HUES64 (cell line): ENCODE results near the gene SATB2.

Source experiments
- H3K27ac ChIP-seq: 2 replicates; pipeline ENCODE4 v1.7.0; 2013; ENCODE audit warnings: low read depth, low read length, inconsistent platforms
- H3K27me3 ChIP-seq: 2 replicates; pipeline ENCODE4 v1.6.1; 2013; ENCODE audit warnings: mild to moderate bottlenecking, low read length; ENCODE audit not compliant: insufficient read depth
- H3K36me3 ChIP-seq: 2 replicates; pipeline ENCODE4 v1.6.1; 2013; ENCODE audit warnings: mild to moderate bottlenecking, low read length; ENCODE audit not compliant: insufficient read depth
- H3K4me1 ChIP-seq: 2 replicates; pipeline ENCODE4 v1.6.1; 2013; ENCODE audit warnings: mild to moderate bottlenecking, low read length, moderate library complexity; ENCODE audit not compliant: insufficient read depth
- H3K4me3 ChIP-seq: 2 replicates; pipeline ENCODE4 v1.5.1; 2013; ENCODE audit warnings: mild to moderate bottlenecking, low read length, moderate library complexity
- H3K9ac ChIP-seq: 2 replicates; pipeline ENCODE4 v1.6.1; 2013; ENCODE audit warnings: mild to moderate bottlenecking, low read depth, low read length
- H3K9me3 ChIP-seq: 2 replicates; pipeline ENCODE4 v1.6.1; 2013; ENCODE audit warnings: low read depth, low read length; ENCODE audit not compliant: insufficient read depth
- WGBS: fragments of 150-250, 120-280 bp; methylation state at CpG from one replicate; pipeline ENCODE4 v1.1.7; 2013; ENCODE audit warnings: missing lambda C conversion rate; 5-methylcytosine and 5-hydroxymethylcytosine counted together

Gene SATB2

DNA sequence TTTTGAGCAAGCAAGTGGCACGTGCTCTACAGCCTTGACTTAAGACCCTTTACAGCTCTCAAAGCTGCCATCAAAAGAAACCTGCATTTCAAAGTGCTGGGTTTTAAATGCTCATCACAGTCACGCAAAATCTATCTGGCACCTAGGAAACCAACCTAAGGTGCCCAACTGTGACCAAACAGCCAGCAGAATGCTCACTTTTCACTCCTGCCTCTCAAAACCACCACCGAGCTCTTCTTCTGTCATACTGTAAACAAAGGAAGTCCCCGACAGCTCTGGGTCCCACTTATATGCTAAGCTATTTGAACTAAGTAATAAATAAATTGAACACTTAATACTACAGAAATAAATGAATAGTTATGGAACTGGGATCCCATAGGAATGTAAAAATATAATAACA lies 33.6 kb downstream of the SATB2 start:
- no peak overlapping the region for H3K27ac ChIP-seq
- WGBS: 26% methylated on average over 3 of the region's 4 CpGs
- no peak overlapping the region for H3K4me3 ChIP-seq
- H3K36me3 ChIP-seq: no peaks in the 10 kb centered on the region
- H3K9me3 ChIP-seq: no peaks in the 10 kb centered on the region
- peaks cover 20% of the 10 kb centered on the region for H3K4me1 ChIP-seq
- no peak overlapping the region for H3K9ac ChIP-seq
- H3K27me3 ChIP-seq: no peaks in the 10 kb centered on the region

DNA sequence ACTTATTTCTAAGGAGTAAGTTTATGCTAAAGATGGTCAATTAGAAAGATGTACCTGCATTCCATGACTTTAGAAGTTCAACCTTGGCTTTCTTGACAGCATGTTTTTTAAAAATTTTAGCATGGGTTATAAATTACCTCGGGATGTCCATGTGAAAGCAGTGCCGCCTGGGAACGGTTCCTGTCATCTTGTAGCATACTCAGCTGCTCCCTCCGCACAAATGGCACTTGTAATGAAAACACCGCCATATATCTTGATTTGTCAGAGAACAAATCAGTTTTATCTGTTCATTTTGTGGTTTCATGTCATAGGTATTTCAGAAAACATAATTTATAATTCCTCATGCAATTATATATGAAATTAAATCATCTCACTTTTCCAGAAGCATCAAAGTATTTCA lies 38.3 kb downstream of the SATB2 start:
- Histone ChIP-seq H3K27ac (no peak overlapping the region), H3K4me3 (no peak overlapping the region), H3K27me3 (no peaks in the 10 kb centered on the region), H3K36me3 (no peaks in the 10 kb centered on the region), H3K9me3 (no peaks in the 10 kb centered on the region), H3K9ac (no peak overlapping the region), H3K4me1 (peaks cover 12% of the 10 kb centered on the region)
- WGBS: 98% methylated on average over 5 of the region's 5 CpGs

DNA sequence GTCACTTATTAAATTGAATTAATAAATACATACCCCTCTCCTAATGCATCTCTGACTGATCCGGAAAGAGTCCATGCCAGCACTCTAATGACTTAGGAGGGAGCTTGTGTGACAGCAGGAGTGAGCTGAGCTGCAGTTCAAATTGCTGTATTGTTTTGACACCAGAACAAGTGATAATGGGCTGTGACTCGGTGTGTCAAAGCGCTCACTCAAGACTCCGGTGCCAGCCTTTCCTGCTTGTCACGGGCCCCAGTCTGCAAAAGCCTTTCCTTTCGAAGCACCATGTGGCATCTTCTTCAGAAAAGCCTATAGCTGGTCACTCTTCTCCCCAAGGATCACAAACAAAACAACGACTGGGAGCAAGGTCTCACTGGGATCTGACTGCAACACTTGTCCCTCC lies 43.3 kb downstream of the SATB2 start:
- Histone ChIP-seq H3K9me3 (no peaks in the 10 kb centered on the region), H3K4me1 (peaks cover 19% of the 10 kb centered on the region), H3K4me3 (no peak overlapping the region), H3K9ac (no peak overlapping the region), H3K27ac (no peak overlapping the region), H3K36me3 (no peaks in the 10 kb centered on the region), H3K27me3 (no peaks in the 10 kb centered on the region)
- WGBS: 89% methylated on average over 7 of the region's 7 CpGs

DNA sequence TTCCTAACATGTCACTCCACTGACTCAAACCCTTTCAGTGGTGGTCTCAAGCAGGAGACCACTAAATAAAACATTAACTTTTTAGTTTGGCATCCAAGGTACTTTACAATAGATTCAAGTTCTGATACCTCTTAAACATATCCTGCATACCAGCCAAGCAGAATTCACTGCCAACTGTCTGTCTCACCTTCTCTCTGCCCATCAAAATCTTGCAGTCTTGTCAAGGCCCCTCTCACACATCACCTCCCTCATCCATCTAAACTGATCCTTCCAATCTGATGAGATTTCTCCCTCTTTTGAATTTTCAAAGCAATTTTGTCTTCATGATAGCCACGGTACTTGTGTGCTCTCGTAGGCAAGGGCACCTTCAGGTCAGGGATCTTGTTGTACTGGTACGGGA lies 43.7 kb downstream of the SATB2 start:
- WGBS: 97% methylated on average over 3 of the region's 3 CpGs
- no peaks in the 10 kb centered on the region for H3K27me3 ChIP-seq
- no peak overlapping the region for H3K9ac ChIP-seq
- H3K4me1 ChIP-seq: peaks cover 20% of the 10 kb centered on the region
- H3K27ac ChIP-seq: no peak overlapping the region
- no peaks in the 10 kb centered on the region for H3K9me3 ChIP-seq
- H3K4me3 ChIP-seq: no peak overlapping the region
- no peaks in the 10 kb centered on the region for H3K36me3 ChIP-seq

DNA sequence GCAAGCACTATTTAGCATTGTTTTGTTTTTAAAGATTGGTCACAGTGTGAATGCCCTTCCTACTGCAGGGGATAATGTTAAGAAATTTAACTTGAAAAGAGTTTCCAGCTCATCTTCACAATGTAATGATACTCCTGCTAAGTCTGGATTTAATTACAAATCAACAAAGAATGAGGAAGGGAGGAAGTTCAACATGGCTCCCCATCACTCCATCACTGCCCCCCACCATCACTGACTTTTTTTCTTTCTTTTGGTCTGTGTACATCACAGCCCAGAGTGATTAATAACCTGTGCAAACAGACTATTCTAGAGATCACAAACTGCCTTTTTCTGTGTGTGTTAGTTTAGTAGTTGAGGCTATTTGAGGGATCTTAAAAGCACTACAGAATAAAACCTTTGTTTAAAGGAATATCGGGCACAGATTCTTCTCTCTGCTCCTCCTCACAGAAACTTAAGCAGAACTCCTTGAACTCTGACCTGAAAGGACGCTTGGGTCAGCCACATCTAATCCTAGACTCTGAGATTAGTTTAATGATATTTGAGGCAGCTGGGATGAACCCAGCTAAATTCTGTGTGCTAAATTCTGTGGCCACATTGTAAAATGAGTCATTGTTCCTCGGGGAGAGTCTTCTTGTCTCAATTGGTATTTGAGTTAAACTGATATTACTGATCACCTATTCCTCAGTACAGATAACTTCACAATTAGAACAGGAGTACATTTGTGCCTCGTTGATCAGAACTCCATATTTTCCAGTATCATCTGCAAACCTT lies 47.8 kb downstream of the SATB2 start:
- Histone ChIP-seq H3K36me3 (no peaks in the 10 kb centered on the region), H3K4me1 (peaks cover 20% of the 10 kb centered on the region), H3K9ac (no peak overlapping the region), H3K9me3 (no peaks in the 10 kb centered on the region), H3K4me3 (no peak overlapping the region), H3K27me3 (no peaks in the 10 kb centered on the region), H3K27ac (no peak overlapping the region; the same call in none of the 2 replicates)
- WGBS: 80% methylated on average over 3 of the region's 4 CpGs

DNA sequence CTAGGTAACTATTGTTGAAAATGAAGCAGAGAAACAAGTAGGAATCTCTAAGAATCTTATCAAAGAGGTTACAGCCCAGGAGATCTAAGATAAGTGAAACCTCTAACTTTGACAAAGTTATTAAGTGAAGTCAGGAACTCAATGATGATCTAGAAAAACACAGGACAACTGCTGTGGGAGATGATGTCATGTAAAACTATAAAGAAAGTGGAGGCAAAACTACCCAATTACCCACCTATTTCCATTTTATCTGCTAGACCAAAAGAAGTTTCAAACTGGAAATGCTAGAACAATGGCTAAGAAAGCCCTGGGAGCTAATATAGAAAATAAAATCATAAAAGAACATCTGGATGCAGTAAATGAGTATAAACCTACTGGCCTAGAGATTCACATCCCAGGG lies 50.3 kb downstream of the SATB2 start:
- no peak overlapping the region for H3K4me3 ChIP-seq
- no peaks in the 10 kb centered on the region for H3K36me3 ChIP-seq

DNA sequence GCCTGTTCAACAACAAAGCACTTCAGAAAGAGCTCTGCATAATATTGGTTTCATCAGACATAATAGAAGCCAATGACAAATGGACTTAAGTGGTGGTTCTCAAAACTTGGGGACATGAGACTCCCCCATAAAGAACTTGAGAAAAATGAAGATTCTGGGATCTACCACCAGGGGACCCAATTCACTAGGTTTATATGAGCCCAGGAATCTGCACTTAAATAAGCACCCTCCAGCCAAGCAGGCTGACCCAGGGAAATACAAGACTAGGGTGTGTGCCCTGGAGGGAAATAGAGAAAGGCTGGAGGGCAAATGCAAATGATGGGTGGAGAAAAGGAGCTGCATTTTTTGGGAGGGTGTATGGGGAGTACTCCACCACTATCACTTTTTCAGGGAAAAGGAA lies 52.5 kb downstream of the SATB2 start:
- Histone ChIP-seq H3K27me3 (no peaks in the 10 kb centered on the region), H3K9ac (no peak overlapping the region), H3K4me1 (peaks cover 10% of the 10 kb centered on the region), H3K36me3 (no peaks in the 10 kb centered on the region), H3K9me3 (no peaks in the 10 kb centered on the region), H3K27ac (no peak overlapping the region), H3K4me3 (no peak overlapping the region)

More for the DNA sequence above, 50.3 kb downstream of the SATB2 start:
- Histone ChIP-seq H3K27me3 (no peaks in the 10 kb centered on the region), H3K4me1 (peaks cover 20% of the 10 kb centered on the region), H3K27ac (no peak overlapping the region), H3K9me3 (no peaks in the 10 kb centered on the region), H3K9ac (no peak overlapping the region)

DNA sequence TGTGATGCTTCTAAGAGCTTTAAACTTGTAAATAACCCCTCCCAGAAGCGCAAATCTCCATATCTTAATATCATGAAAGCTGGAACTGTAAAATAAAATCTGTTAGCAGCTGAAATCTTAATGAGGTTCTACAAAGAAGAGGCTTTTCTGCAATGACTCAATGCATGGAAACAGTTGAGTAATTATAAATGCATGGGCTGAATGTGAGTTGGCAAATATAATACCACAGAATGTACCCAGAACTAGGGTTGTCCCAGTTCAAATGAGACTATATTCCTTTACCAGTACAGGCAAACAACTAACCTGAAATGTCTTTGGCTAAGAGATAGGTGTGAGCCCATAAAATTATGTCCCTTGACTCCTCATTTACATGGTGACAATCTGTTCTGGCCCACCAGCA lies 52.9 kb downstream of the SATB2 start:
- no CpG with 5 or more reads among the region's 1 CpG for WGBS
- H3K27me3 ChIP-seq: no peaks in the 10 kb centered on the region
- no peaks in the 10 kb centered on the region for H3K36me3 ChIP-seq
- H3K9me3 ChIP-seq: no peaks in the 10 kb centered on the region
- no peak overlapping the region for H3K4me3 ChIP-seq
- no peak overlapping the region for H3K27ac ChIP-seq
- H3K9ac ChIP-seq: no peak overlapping the region
- H3K4me1 ChIP-seq: peaks cover 6% of the 10 kb centered on the region

DNA sequence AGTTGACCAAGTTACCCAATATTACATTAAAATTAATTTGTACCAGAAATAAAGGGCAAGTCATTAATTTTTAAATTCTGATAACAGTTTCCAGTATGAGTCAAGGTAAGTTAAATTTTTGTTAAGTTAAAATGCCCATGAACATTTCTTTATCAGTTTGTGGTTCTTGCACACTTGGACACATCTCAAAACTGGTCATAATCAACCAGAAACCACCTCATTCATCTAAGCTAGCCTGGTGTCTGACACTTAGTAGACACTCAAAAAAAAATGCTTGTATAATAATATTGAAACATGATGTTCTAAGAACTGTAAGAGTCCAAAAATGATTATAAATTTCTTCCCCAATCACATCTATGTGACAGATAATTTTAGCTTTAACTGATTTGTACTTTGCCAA lies 62.4 kb downstream of the SATB2 start:
- no peak overlapping the region for H3K27ac ChIP-seq
- no peaks in the 10 kb centered on the region for H3K27me3 ChIP-seq
- no peak overlapping the region for H3K4me3 ChIP-seq
- no peaks in the 10 kb centered on the region for H3K9me3 ChIP-seq
- no peaks in the 10 kb centered on the region for H3K36me3 ChIP-seq
- H3K9ac ChIP-seq: no peak overlapping the region
- H3K4me1 ChIP-seq: peaks cover 8% of the 10 kb centered on the region; the same call in 1 of the 2 replicates

DNA sequence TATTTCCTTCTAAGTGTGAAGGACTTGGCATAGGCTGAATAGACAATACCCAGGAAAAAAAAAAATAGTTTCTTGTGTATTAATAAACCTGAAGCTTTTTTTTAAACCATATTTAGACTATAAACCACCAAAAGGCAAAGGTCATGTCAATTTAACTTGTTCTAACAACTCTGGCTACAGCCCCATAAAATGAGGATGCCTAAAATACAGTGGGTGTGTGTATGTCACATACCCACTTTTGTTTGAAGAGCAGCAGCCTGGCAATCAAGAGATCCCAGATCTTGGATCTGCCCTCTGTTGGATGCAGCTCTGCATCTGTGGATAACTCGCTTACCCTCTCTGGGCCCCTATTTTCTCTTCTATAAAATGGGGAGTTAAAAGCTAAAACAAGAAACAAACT lies 65.4 kb downstream of the SATB2 start:
- WGBS: 100% methylated on average over 1 of the region's 1 CpG

DNA sequence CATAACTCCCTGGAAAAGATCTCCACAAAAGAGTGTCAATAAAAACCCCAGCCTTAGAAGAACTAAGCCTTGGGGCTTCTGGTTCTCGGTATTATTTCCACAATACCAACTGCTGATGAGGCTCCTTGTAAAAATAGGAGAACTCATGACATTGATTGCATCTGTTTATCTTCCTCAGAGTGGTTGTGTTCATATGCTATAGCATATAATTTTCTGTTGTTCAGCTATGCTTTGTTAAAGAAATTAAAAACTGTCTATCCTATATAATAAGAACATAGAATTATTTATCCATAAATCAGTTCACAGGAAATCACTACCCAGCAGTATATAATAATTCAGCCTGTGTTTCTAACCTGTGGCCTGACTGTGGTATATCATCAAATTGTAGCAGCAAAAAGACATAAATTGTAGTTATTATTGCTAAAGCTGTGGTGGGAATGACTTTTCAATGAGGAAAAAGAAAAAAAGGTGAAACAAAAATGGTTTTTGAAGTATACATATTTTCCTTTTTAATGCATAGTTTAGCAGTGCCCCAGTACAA lies 68.9 kb downstream of the SATB2 start:
- H3K36me3 ChIP-seq: no peaks in the 10 kb centered on the region
- no peaks in the 10 kb centered on the region for H3K27me3 ChIP-seq
- no peak overlapping the region for H3K27ac ChIP-seq
- 92% methylated on average over 1 of the region's 1 CpG for WGBS
- no peak overlapping the region for H3K4me3 ChIP-seq
- no peaks in the 10 kb centered on the region for H3K9me3 ChIP-seq
- H3K4me1 ChIP-seq: no peaks in the 10 kb centered on the region
- no peak overlapping the region for H3K9ac ChIP-seq

More for the DNA sequence above, 65.4 kb downstream of the SATB2 start:
- no peaks in the 10 kb centered on the region for H3K36me3 ChIP-seq
- H3K9ac ChIP-seq: no peak overlapping the region
- H3K9me3 ChIP-seq: no peaks in the 10 kb centered on the region
- H3K27me3 ChIP-seq: no peaks in the 10 kb centered on the region
- no peaks in the 10 kb centered on the region for H3K4me1 ChIP-seq
- no peak overlapping the region for H3K4me3 ChIP-seq
- no peak overlapping the region for H3K27ac ChIP-seq

DNA sequence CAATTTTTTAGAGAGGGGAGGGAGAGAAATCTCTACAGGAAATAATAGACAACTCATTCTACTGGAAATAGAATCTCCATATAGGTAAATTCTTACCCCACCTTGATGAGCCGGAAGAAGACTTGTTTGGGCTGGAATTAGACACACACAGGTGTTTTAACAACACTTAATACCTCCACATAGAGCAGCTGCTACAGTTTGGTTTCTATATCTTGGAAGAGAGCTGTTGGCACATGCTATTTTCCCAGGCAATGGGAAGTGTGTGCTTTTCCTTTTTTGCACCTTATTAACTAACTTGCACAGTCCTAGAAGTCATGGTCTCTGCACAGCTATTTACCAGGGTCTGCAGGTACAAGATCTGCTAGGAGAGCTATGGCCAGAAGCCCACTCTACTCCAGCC lies 73.7 kb downstream of the SATB2 start:
- H3K27me3 ChIP-seq: no peaks in the 10 kb centered on the region
- 100% methylated on average over 1 of the region's 1 CpG for WGBS

More for the DNA sequence above, 73.7 kb downstream of the SATB2 start:
- Histone ChIP-seq H3K36me3 (no peaks in the 10 kb centered on the region), H3K4me3 (no peak overlapping the region), H3K9ac (no peak overlapping the region), H3K9me3 (no peaks in the 10 kb centered on the region), H3K4me1 (peaks cover 5% of the 10 kb centered on the region; the same call in 1 of the 2 replicates), H3K27ac (no peak overlapping the region)
